K562 (cell line): ENCODE results near the gene USHBP1. TPM values are rescaled to one million over a fixed set of nuclear protein-coding genes. Genes with fewer than 3 reads are reported as not detected.

ENCODE experiments used
- BACH1 ChIP-seq: fragments of 200-800 bp; sonication (Bioruptor generic); IDR thresholded peaks from 2 replicates; pipeline ENCODE4 v1.6.1; 2016; ENCODE audit warnings: missing genetic modification characterization, missing compliant biosample characterization
- ERF ChIP-seq: fragments of 450-650 bp; formaldehyde crosslinking; IDR thresholded peaks from 2 replicates; pipeline ENCODE4 v1.4.0; 2020; ENCODE audit warnings: mild to moderate bottlenecking, mixed read lengths
- FOS ChIP-seq: IDR thresholded peaks from 3 replicates; pipeline ENCODE4 v1.6.1; 2011; ENCODE audit not compliant: insufficient read length; ENCODE audit errors: extremely low read depth
- HDAC6 ChIP-seq: IDR thresholded peaks from 2 replicates; pipeline ENCODE4 v1.6.1; 2012; ENCODE audit warnings: low read depth, mild to moderate bottlenecking, control low read depth, inconsistent platforms, low read length, moderate library complexity
- KDM5B ChIP-seq: fragments of 200-600 bp; sonication (generic); IDR thresholded peaks from 2 replicates; pipeline ENCODE4 v1.6.1; 2012; ENCODE audit warnings: low read depth, mild to moderate bottlenecking, moderate library complexity, low read length, control low read depth, inconsistent platforms; ENCODE audit not compliant: insufficient replicate concordance
- NCOA4 ChIP-seq: fragments of 450-650 bp; IDR thresholded peaks from 2 replicates; pipeline ENCODE4 v1.6.1; 2018; ENCODE audit warnings: mild to moderate bottlenecking; ENCODE audit not compliant: partially characterized antibody
- PURB ChIP-seq: sonication (generic); formaldehyde crosslinking; IDR thresholded peaks from 2 replicates; pipeline ENCODE4 v1.9.0; 2021; ENCODE audit warnings: low read depth, mild to moderate bottlenecking, missing genetic modification reagents
- RAD21 ChIP-seq, 2 experiments: fragments of 250-450 bp in 1 of 2; fragments of 450-650 bp in 1 of 2; sonication (Bioruptor Pico) in 1 of 2; formaldehyde crosslinking in 1 of 2; IDR thresholded peaks in 1 of 2; conservative IDR thresholded peaks in 1 of 2; 2 replicates each; pipeline versions ENCODE4 v1.4.0 to v1.8.0; 2020 to 2022; ENCODE audit warnings: mild to moderate bottlenecking in 2 of 2, moderate library complexity in 1 of 2
- SMARCC2 ChIP-seq: fragments of 450-650 bp; IDR thresholded peaks from 2 replicates; pipeline ENCODE4 v1.6.1; 2017; ENCODE audit warnings: antibody characterized with exemption, moderate library complexity, mild to moderate bottlenecking, low read depth
- SREBF1 ChIP-seq: fragments of 150-350 bp; IDR thresholded peaks from 2 replicates; pipeline ENCODE4 v1.6.1; 2014; ENCODE audit warnings: antibody characterized with exemption, low read depth, low read length, borderline replicate concordance
- SREBF2 ChIP-seq: sonication (generic); formaldehyde crosslinking; IDR thresholded peaks from 2 replicates; pipeline ENCODE4 v1.4.0; 2020; ENCODE audit warnings: mild to moderate bottlenecking, missing genetic modification reagents
- STAT5A ChIP-seq: IDR thresholded peaks from 2 replicates; pipeline ENCODE4 v1.6.1; 2012; ENCODE audit warnings: low read length, inconsistent platforms, borderline replicate concordance
- ZNF184 ChIP-seq: sonication (generic); formaldehyde crosslinking; IDR thresholded peaks from 2 replicates; pipeline ENCODE4 v1.5.0; 2020; ENCODE audit warnings: missing genetic modification reagents
- ZNF778 ChIP-seq: fragments of 450-650 bp; formaldehyde crosslinking; IDR thresholded peaks from 2 replicates; pipeline ENCODE4 v1.4.0; 2020; ENCODE audit warnings: mild to moderate bottlenecking, moderate library complexity
- polyA plus RNA-seq, 8 experiments: library from polyadenylated mRNA; depleted of rRNA in 4 of 8; stranded (reverse) in 5 of 8; unstranded in 3 of 8; fragments of >200 nt; fragmentation: Nextera tagmentation in 2 of 8; fragmentation: Illumina TruSeq in 1 of 8; extraction: Ambion mirVana in 2 of 8; extraction: Trizol in 1 of 8; gene quantifications; 2 replicates each; pipeline versions ENCODE4 v1.2.1 to v1.2.3, GENCODE V29; 2011 to 2014; ENCODE audit warnings: inconsistent platforms in 1 of 8, missing spikeins in 1 of 8
- total RNA-seq, 7 experiments: library from RNA; depleted of rRNA in 6 of 7; stranded (reverse); fragments of >200 nt in 6 of 7; fragmentation: Illumina TruSeq in 2 of 7; extraction: Trizol in 2 of 7; gene quantifications; 2 replicates each; pipeline versions ENCODE4 v1.2.1 to v1.2.3, GENCODE V29; 2011 to 2021; ENCODE audit warnings: low replicate concordance in 1 of 7
- TF ChIP-seq, protein P1 (sequence below): fragments of 450-650 bp; formaldehyde crosslinking; IDR thresholded peaks from 2 replicates; pipeline ENCODE4 v1.4.0; 2020; ENCODE audit warnings: mild to moderate bottlenecking, moderate library complexity
- TF ChIP-seq, protein P2 (sequence below): fragments of 200-400 bp; formaldehyde crosslinking; IDR thresholded peaks from 2 replicates; pipeline ENCODE4 v1.6.1; 2017; ENCODE audit warnings: mild to moderate bottlenecking, low read depth, low read length, moderate library complexity
- TF ChIP-seq, protein P3 (sequence below): sonication (generic); formaldehyde crosslinking; IDR thresholded peaks from 2 replicates; pipeline ENCODE4 v1.8.1; 2023; ENCODE audit warnings: mild to moderate bottlenecking, missing genetic modification reagents, moderate library complexity

Gene USHBP1
- total and polyA plus RNA-seq, 9 of the 15 experiments (the other 6 are each of a cell fraction or from before 2014, with no cell fraction given) = 0.03 to 0.10 (median 0.05) TPM; not detected in 5

DNA sequence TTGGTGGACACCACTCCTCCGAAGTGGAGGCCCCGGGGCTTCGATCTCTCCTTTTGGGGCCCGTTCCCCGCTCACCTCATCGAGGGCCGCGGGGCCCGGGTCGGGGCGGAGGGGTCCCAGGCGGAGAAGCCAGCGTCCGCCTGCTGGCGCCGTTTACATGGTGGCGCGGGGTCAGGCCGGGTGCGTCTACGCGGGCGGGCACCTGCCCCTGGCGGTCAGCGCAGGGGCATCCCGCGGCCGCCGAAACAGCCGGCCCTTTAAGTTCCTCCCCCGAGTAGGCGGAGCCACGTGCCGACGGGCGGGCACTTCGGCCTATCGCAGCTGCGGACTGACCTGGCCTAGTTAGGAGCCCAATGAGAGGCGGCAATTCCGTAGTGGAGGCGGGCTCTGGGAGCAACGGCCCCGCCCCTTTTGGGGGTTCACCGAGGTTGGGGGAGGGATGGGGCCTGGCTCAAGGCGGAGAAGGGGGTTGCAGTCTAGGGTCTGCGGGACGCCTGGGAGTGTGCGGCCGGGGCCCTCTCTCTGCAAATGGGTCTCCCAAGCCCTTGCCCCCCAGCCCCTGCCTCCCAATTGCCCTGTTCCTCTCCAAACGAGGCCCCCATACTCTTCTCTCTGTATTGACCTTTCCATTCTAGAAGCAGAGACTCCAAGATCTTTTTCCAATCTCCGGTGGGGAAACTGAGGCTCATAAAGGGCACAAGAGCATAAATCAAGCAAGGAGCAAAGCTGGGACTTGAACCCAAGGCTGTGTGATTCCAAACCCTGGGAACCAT lies 38.8 kb upstream of the USHBP1 start, which contains the start of gene ABHD8 (continued):
- TF ChIP-seq SREBF2 (CRISPR knock-in tag) (no peak), SMARCC2 (no peak), BACH1 (tag) (no peak), HDAC6 (no peak), RAD21 (CRISPR knock-in tag; conservative IDR thresholded peaks at IDR 0.05 in 1 of 2, IDR thresholded peaks at IDR 0.05 in 1 of 2) (peak in 1 of 2 experiments; percentile 24; a peak in 1 of 4 replicates), PURB (CRISPR knock-in tag) (no peak), NCOA4 (no peak), SREBF1 (no peak), ZNF778 (CRISPR knock-in tag) (no peak), STAT5A (no peak), KDM5B (peak; percentile 70), ZNF184 (CRISPR knock-in tag) (no peak), FOS (peak; percentile 87), ERF (CRISPR knock-in tag) (no peak)
- TF ChIP-seq, protein P1, sequence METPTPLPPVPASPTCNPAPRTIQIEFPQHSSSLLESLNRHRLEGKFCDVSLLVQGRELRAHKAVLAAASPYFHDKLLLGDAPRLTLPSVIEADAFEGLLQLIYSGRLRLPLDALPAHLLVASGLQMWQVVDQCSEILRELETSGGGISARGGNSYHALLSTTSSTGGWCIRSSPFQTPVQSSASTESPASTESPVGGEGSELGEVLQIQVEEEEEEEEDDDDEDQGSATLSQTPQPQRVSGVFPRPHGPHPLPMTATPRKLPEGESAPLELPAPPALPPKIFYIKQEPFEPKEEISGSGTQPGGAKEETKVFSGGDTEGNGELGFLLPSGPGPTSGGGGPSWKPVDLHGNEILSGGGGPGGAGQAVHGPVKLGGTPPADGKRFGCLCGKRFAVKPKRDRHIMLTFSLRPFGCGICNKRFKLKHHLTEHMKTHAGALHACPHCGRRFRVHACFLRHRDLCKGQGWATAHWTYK (CRISPR knock-in tag) = no peak
- TF ChIP-seq, protein P2, sequence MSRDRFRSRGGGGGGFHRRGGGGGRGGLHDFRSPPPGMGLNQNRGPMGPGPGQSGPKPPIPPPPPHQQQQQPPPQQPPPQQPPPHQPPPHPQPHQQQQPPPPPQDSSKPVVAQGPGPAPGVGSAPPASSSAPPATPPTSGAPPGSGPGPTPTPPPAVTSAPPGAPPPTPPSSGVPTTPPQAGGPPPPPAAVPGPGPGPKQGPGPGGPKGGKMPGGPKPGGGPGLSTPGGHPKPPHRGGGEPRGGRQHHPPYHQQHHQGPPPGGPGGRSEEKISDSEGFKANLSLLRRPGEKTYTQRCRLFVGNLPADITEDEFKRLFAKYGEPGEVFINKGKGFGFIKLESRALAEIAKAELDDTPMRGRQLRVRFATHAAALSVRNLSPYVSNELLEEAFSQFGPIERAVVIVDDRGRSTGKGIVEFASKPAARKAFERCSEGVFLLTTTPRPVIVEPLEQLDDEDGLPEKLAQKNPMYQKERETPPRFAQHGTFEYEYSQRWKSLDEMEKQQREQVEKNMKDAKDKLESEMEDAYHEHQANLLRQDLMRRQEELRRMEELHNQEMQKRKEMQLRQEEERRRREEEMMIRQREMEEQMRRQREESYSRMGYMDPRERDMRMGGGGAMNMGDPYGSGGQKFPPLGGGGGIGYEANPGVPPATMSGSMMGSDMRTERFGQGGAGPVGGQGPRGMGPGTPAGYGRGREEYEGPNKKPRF = no peak
- TF ChIP-seq, protein P3, sequence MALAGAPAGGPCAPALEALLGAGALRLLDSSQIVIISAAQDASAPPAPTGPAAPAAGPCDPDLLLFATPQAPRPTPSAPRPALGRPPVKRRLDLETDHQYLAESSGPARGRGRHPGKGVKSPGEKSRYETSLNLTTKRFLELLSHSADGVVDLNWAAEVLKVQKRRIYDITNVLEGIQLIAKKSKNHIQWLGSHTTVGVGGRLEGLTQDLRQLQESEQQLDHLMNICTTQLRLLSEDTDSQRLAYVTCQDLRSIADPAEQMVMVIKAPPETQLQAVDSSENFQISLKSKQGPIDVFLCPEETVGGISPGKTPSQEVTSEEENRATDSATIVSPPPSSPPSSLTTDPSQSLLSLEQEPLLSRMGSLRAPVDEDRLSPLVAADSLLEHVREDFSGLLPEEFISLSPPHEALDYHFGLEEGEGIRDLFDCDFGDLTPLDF (CRISPR knock-in tag) = peak; percentile 79; the same call in 1 of the 2 replicates
